ENCODE results near the gene MAP3K5.

DNA sequence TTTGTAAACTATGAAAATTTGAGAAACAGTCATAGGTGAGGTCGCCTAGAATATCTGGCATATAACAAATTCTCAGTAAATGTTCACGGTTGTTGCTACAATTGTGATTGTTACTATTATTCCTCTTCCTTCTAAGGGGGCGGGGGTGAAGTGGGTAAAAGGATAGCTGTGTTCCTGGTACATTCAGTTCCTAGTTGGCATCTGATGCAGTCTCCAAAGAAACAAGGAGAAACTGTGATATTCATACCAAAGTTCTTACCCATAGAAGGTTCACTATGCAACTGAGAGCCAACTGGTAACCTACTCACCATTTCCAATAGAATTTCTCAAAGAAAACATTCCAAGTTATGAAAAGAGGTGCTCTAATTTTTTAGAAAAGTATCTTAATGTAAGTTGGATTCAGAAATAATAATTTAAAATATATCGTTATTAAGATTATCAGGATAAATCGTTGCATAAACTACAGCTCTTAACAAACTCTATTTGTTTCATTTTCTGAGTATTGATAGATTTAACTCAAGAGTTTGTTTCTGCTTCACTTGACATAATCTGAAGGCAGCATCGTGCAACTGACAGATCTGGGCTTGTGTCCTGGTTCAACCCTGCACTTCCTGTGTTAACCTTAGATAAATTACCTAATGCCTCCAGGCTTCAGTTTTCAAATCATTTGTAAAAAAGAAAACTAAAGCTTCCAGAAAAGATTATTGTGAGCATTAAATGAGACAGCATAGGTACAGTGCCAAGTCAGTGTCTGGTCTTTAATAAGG lies 228.7 kb downstream of the MAP3K5 start:
- no peak for TF ChIP-seq ARNTL (CRISPR knock-in tag; IDR thresholded peaks at IDR 0.05; ENCODE audit: borderline replicate concordance, low read depth)
- TF ChIP-seq, protein P1, sequence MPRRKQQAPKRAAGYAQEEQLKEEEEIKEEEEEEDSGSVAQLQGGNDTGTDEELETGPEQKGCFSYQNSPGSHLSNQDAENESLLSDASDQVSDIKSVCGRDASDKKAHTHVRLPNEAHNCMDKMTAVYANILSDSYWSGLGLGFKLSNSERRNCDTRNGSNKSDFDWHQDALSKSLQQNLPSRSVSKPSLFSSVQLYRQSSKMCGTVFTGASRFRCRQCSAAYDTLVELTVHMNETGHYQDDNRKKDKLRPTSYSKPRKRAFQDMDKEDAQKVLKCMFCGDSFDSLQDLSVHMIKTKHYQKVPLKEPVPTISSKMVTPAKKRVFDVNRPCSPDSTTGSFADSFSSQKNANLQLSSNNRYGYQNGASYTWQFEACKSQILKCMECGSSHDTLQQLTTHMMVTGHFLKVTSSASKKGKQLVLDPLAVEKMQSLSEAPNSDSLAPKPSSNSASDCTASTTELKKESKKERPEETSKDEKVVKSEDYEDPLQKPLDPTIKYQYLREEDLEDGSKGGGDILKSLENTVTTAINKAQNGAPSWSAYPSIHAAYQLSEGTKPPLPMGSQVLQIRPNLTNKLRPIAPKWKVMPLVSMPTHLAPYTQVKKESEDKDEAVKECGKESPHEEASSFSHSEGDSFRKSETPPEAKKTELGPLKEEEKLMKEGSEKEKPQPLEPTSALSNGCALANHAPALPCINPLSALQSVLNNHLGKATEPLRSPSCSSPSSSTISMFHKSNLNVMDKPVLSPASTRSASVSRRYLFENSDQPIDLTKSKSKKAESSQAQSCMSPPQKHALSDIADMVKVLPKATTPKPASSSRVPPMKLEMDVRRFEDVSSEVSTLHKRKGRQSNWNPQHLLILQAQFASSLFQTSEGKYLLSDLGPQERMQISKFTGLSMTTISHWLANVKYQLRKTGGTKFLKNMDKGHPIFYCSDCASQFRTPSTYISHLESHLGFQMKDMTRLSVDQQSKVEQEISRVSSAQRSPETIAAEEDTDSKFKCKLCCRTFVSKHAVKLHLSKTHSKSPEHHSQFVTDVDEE (CRISPR knock-in tag; IDR thresholded peaks at IDR 0.05) = no peak
- no peak for TF ChIP-seq ZNF565 (CRISPR knock-in tag; conservative IDR thresholded peaks at IDR 0.05; ENCODE audit: low read depth)
- TF ChIP-seq, protein P2, sequence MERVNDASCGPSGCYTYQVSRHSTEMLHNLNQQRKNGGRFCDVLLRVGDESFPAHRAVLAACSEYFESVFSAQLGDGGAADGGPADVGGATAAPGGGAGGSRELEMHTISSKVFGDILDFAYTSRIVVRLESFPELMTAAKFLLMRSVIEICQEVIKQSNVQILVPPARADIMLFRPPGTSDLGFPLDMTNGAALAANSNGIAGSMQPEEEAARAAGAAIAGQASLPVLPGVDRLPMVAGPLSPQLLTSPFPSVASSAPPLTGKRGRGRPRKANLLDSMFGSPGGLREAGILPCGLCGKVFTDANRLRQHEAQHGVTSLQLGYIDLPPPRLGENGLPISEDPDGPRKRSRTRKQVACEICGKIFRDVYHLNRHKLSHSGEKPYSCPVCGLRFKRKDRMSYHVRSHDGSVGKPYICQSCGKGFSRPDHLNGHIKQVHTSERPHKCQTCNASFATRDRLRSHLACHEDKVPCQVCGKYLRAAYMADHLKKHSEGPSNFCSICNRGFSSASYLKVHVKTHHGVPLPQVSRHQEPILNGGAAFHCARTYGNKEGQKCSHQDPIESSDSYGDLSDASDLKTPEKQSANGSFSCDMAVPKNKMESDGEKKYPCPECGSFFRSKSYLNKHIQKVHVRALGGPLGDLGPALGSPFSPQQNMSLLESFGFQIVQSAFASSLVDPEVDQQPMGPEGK (CRISPR knock-in tag; IDR thresholded peaks at IDR 0.05; ENCODE audit: borderline replicate concordance) = no peak
- TF ChIP-seq, protein P3, sequence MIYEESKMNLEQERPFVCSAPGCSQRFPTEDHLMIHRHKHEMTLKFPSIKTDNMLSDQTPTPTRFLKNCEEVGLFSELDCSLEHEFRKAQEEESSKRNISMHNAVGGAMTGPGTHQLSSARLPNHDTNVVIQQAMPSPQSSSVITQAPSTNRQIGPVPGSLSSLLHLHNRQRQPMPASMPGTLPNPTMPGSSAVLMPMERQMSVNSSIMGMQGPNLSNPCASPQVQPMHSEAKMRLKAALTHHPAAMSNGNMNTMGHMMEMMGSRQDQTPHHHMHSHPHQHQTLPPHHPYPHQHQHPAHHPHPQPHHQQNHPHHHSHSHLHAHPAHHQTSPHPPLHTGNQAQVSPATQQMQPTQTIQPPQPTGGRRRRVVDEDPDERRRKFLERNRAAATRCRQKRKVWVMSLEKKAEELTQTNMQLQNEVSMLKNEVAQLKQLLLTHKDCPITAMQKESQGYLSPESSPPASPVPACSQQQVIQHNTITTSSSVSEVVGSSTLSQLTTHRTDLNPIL (CRISPR knock-in tag; IDR thresholded peaks at IDR 0.05; ENCODE audit: low read depth) = no peak
- TF ChIP-seq ZFP3 (CRISPR knock-in tag; IDR thresholded peaks at IDR 0.05) = no peak
- no peak for TF ChIP-seq BACH2 (CRISPR knock-in tag; IDR thresholded peaks at IDR 0.05; ENCODE audit: borderline replicate concordance)
- no peak for TF ChIP-seq ZFP30 (CRISPR knock-in tag; IDR thresholded peaks at IDR 0.05)
- no peak for TF ChIP-seq TCF4 (CRISPR knock-in tag; IDR thresholded peaks at IDR 0.05; ENCODE audit: borderline replicate concordance)
